Measurements from ENCODE around the gene MTFR2. TPM values are rescaled to one million over a fixed set of nuclear protein-coding genes. Genes with fewer than 3 reads are reported as not detected.

MTFR2 gene
- total RNA-seq, 1 donor from 2014 or later, result 3.9 TPM

DNA sequence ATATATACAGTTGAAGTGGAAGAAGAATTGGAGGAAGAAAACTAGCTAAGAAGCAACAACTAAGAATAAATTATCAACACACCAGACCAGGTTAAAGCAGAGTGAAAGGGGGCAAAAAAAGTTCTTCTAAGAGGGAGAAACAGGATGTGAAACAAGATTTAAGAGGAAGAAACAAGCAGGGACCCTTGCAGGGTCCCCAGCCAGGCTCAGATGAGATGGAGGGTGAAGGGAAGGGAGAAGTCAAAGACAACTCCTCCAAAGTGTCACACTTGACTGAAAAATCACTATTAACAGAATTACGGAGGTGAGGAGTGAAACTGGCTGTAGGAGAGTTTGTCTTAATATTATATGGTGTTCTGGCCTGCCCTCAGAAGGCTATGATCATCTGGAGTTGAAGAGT lies 65.4 kb downstream of the MTFR2 start:
- Mint-ChIP-seq H3K4me3 (no peak overlapping the region), H3K27me3 (no peaks in the 10 kb centered on the region), H3K4me1 (ENCODE audit: unreplicated experiment) (peaks cover 12% of the 10 kb centered on the region), H3K36me3 (peaks cover 20% of the 10 kb centered on the region), H3K9me3 (no peaks in the 10 kb centered on the region), H3K27ac (no peak overlapping the region)
- no peak for DNase-seq (ENCODE audit: extremely low spot score, unreplicated experiment)
- TF ChIP-seq, protein P1, sequence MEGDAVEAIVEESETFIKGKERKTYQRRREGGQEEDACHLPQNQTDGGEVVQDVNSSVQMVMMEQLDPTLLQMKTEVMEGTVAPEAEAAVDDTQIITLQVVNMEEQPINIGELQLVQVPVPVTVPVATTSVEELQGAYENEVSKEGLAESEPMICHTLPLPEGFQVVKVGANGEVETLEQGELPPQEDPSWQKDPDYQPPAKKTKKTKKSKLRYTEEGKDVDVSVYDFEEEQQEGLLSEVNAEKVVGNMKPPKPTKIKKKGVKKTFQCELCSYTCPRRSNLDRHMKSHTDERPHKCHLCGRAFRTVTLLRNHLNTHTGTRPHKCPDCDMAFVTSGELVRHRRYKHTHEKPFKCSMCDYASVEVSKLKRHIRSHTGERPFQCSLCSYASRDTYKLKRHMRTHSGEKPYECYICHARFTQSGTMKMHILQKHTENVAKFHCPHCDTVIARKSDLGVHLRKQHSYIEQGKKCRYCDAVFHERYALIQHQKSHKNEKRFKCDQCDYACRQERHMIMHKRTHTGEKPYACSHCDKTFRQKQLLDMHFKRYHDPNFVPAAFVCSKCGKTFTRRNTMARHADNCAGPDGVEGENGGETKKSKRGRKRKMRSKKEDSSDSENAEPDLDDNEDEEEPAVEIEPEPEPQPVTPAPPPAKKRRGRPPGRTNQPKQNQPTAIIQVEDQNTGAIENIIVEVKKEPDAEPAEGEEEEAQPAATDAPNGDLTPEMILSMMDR (conservative IDR thresholded peaks at IDR 0.05), result no peak

DNA sequence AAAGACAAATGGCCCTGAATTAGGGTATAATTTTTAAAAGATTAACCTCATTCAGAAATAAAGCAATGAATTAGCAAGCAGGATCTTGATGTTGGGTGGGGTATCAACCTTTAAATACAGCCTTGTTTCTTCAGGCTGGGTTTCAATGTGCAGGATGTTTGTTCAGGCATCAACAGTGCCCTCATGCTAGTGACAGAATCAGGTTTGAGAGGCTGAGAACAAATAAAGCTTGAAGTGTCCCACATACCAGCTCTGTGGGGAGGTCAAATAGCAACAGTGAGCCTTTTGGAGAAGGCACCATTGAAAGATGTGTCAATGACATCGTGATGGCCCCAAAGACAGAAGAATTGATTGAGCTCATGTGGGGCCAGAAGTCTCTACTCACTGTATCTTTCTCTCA lies 68.2 kb downstream of the MTFR2 start:
- H3K27ac Mint-ChIP-seq, result no peak overlapping the region
- H3K4me1 Mint-ChIP-seq (ENCODE audit: unreplicated experiment), result peaks cover 12% of the 10 kb centered on the region

DNA sequence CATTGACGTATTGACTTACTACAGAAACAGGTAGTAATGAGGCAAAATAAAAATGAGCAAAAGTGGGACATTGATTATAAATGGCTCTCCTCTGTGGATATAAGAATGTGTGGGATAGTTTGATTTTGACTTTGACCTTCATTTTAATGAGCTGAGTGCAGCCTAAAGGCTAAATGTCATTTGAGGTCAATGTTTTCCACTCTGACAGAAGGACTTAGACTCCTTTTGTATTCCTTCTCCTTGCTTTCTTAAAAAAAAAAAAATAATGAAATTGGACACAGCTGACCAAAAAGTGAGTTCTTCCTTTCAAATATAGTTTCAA lies 68.6 kb downstream of the MTFR2 start:
- Mint-ChIP-seq H3K36me3 (peaks cover 13% of the 10 kb centered on the region), H3K4me1 (ENCODE audit: unreplicated experiment) (peaks cover 12% of the 10 kb centered on the region), H3K4me3 (no peak overlapping the region), H3K27me3 (no peaks in the 10 kb centered on the region), H3K9me3 (no peaks in the 10 kb centered on the region), H3K27ac (no peak overlapping the region)
- no peak for DNase-seq (ENCODE audit: extremely low spot score, unreplicated experiment)
- TF ChIP-seq, protein P1 (conservative IDR thresholded peaks at IDR 0.05), result no peak

More for the DNA sequence above, 68.2 kb downstream of the MTFR2 start:
- TF ChIP-seq, protein P1 (conservative IDR thresholded peaks at IDR 0.05), result no peak
- no peak for DNase-seq (ENCODE audit: extremely low spot score, unreplicated experiment)
- Mint-ChIP-seq H3K9me3 (no peaks in the 10 kb centered on the region), H3K36me3 (peaks cover 13% of the 10 kb centered on the region), H3K4me3 (no peak overlapping the region), H3K27me3 (no peaks in the 10 kb centered on the region)

Other genes starting within 250 kb of the MTFR2 start
- 187 and 190 TPM in 2 replicates for gene BCLAF1, start 39.5 kb upstream of the MTFR2 start, total RNA-seq (ENCODE audit: low replicate concordance)